K562 (cell line): ENCODE data around the gene COL23A1. TPM values are rescaled to one million over a fixed set of nuclear protein-coding genes. Genes with fewer than 3 reads are reported as not detected.

Experiments
- ATF1 ChIP-seq, 2 experiments: fragments of 450-650 bp in 1 of 2; IDR thresholded peaks; 2 replicates each; pipeline ENCODE4 v1.6.1; 2016; ENCODE audit warnings: missing compliant biosample characterization in 1 of 2, missing genetic modification characterization in 1 of 2
- BRD9 ChIP-seq: fragments of 450-650 bp; IDR thresholded peaks from 2 replicates; pipeline ENCODE4 v1.6.1; 2018; ENCODE audit warnings: low read depth; ENCODE audit not compliant: partially characterized antibody
- CC2D1A ChIP-seq: fragments of 450-650 bp; IDR thresholded peaks from 2 replicates; pipeline ENCODE4 v1.6.1; 2017; ENCODE audit warnings: mild to moderate bottlenecking
- CTCF ChIP-seq, 3 experiments: IDR thresholded peaks in 2 of 3; conservative IDR thresholded peaks in 1 of 3; 2 replicates each; pipeline ENCODE4 v1.5.1; 2011 to 2012; ENCODE audit warnings: low read length in 3 of 3, mild to moderate bottlenecking in 3 of 3, control low read depth in 2 of 3, improper control_type of control experiment in 1 of 3, inconsistent platforms in 1 of 3, low read depth in 1 of 3, mixed read lengths in 1 of 3, moderate library complexity in 1 of 3; ENCODE audit not compliant: insufficient read depth in 2 of 3
- CTCFL ChIP-seq: IDR thresholded peaks from 2 replicates; pipeline ENCODE4 v1.6.1; 2011; ENCODE audit warnings: borderline replicate concordance, low read depth, mild to moderate bottlenecking, moderate library complexity, low read length; ENCODE audit not compliant: insufficient read depth, poor library complexity, severe bottlenecking
- HSF4 ChIP-seq: fragments of 250-450 bp; sonication (Bioruptor Pico); IDR thresholded peaks from 2 replicates; pipeline ENCODE4 v2.1.2; 2022; ENCODE audit warnings: mild to moderate bottlenecking, moderate library complexity, borderline replicate concordance
- JUNB ChIP-seq: fragments of 450-650 bp; formaldehyde crosslinking; conservative IDR thresholded peaks from 2 replicates; pipeline ENCODE4 v1.4.0; 2020; ENCODE audit warnings: mild to moderate bottlenecking
- MTA2 ChIP-seq: fragments of 450-650 bp; IDR thresholded peaks from 2 replicates; pipeline ENCODE4 v1.6.1; 2016; ENCODE audit warnings: low read depth
- NFXL1 ChIP-seq: fragments of 450-650 bp; formaldehyde crosslinking; IDR thresholded peaks from 2 replicates; pipeline ENCODE4 v1.4.0; 2021; ENCODE audit warnings: mild to moderate bottlenecking
- PTBP1 ChIP-seq: fragments of 200-400 bp; formaldehyde crosslinking; IDR thresholded peaks from 2 replicates; pipeline ENCODE4 v1.6.1; 2017; ENCODE audit warnings: low read depth, low read length
- RBM25 ChIP-seq: fragments of 200-400 bp; formaldehyde crosslinking; IDR thresholded peaks from 2 replicates; pipeline ENCODE4 v1.6.1; 2018; ENCODE audit warnings: low read length, low read depth, moderate library complexity; ENCODE audit not compliant: severe bottlenecking
- SMARCA5 ChIP-seq: fragments of 450-650 bp; IDR thresholded peaks from 2 replicates; pipeline ENCODE4 v1.6.1; 2016
- SMC3 ChIP-seq: conservative IDR thresholded peaks from 2 replicates; pipeline ENCODE4 v1.6.1; 2011; ENCODE audit warnings: low read depth, low read length, improper control_type of control experiment; ENCODE audit not compliant: insufficient read depth
- TAF7 ChIP-seq: fragments of 450-650 bp; IDR thresholded peaks from 2 replicates; pipeline ENCODE4 v1.6.1; 2016; ENCODE audit warnings: missing genetic modification characterization, missing compliant biosample characterization
- TFAM ChIP-seq: fragments of 250-450 bp; sonication (Bioruptor Pico); conservative IDR thresholded peaks from 2 replicates; pipeline ENCODE4 v1.5.0; 2021; ENCODE audit warnings: mild to moderate bottlenecking, moderate library complexity
- TFAP4 ChIP-seq: sonication (generic); formaldehyde crosslinking; IDR thresholded peaks from 2 replicates; pipeline ENCODE4 v1.8.0; 2022; ENCODE audit warnings: missing genetic modification reagents, mild to moderate bottlenecking, moderate library complexity, borderline replicate concordance
- ZBTB7A ChIP-seq: IDR thresholded peaks from 2 replicates; pipeline ENCODE4 v1.6.1; 2011; ENCODE audit warnings: low read depth, mild to moderate bottlenecking, low read length, moderate library complexity, borderline replicate concordance; ENCODE audit not compliant: control insufficient read depth
- ZFP91 ChIP-seq: sonication (generic); formaldehyde crosslinking; IDR thresholded peaks from 2 replicates; pipeline ENCODE4 v1.8.0; 2022; ENCODE audit warnings: mild to moderate bottlenecking, missing genetic modification reagents
- ZNF584 ChIP-seq: fragments of 200-800 bp; sonication (Bioruptor generic); IDR thresholded peaks from 2 replicates; pipeline ENCODE4 v1.6.1; 2016; ENCODE audit warnings: low read depth, mild to moderate bottlenecking, missing genetic modification characterization, missing compliant biosample characterization
- ZNF644 ChIP-seq: fragments of 200-800 bp; sonication (Bioruptor generic); IDR thresholded peaks from 2 replicates; pipeline ENCODE4 v1.6.1; 2016; ENCODE audit warnings: low read depth, missing genetic modification characterization, missing compliant biosample characterization
- polyA plus RNA-seq, 8 experiments: library from polyadenylated mRNA; depleted of rRNA in 4 of 8; stranded (reverse) in 5 of 8; unstranded in 3 of 8; fragments of >200 nt; fragmentation: Nextera tagmentation in 2 of 8; fragmentation: Illumina TruSeq in 1 of 8; extraction: Ambion mirVana in 2 of 8; extraction: Trizol in 1 of 8; gene quantifications; 2 replicates each; pipeline versions ENCODE4 v1.2.1 to v1.2.3, GENCODE V29; 2011 to 2014; ENCODE audit warnings: inconsistent platforms in 1 of 8, missing spikeins in 1 of 8
- total RNA-seq, 7 experiments: library from RNA; depleted of rRNA in 6 of 7; stranded (reverse); fragments of >200 nt in 6 of 7; fragmentation: Illumina TruSeq in 2 of 7; extraction: Trizol in 2 of 7; gene quantifications; 2 replicates each; pipeline versions ENCODE4 v1.2.1 to v1.2.3, GENCODE V29; 2011 to 2021; ENCODE audit warnings: low replicate concordance in 1 of 7

The COL23A1 gene
- total and polyA plus RNA-seq, 9 of the 15 experiments (the other 6 are each of a cell fraction or from before 2014, with no cell fraction given): 0.09 TPM; not detected in 8

GRCh38 chr5:178234750-178235587 is 355.2 kb downstream of the COL23A1 start (continued):
- TF ChIP-seq CTCF (IDR thresholded peaks at IDR 0.05 in 2 of 3, conservative IDR thresholded peaks at IDR 0.05 in 1 of 3; ENCODE audit: insufficient read depth in 2 of 3, low read depth in 1 of 3, low read length in 3 of 3): peak; percentile 78 to 92 (median 80)
- no peak for TF ChIP-seq HSF4 (CRISPR knock-in tag)
- peak; percentile 42; the same call in 1 of the 2 replicates for TF ChIP-seq PTBP1
- TF ChIP-seq SMARCA5: peak; percentile 92
- peak; percentile 34 for TF ChIP-seq CTCFL
- TF ChIP-seq BRD9: peak; percentile 38
- TF ChIP-seq MTA2: no peak
- TF ChIP-seq SMC3: peak; percentile 65
- TF ChIP-seq CC2D1A: 0 out of 2 replicates have a peak, but pooled peaks have one; percentile 22
- TF ChIP-seq ZFP91: 0 out of 2 replicates have a peak, but pooled peaks have one; percentile 21
- no peak for TF ChIP-seq ZNF644 (tag)
- 0 out of 2 replicates have a peak, but pooled peaks have one; percentile 28 for TF ChIP-seq TFAP4 (CRISPR knock-in tag)
- no peak for TF ChIP-seq ATF1 (CRISPR knock-in tag; IDR thresholded peaks at IDR 0.05)
- peak; percentile 16; the same call in 1 of the 2 replicates for TF ChIP-seq ATF1 (tag; IDR thresholded peaks at IDR 0.05)
- TF ChIP-seq ZNF584: no peak
- no peak for TF ChIP-seq JUNB
- TF ChIP-seq NFXL1 (CRISPR knock-in tag): no peak
- TF ChIP-seq TAF7 (tag): no peak
- TF ChIP-seq TFAM (CRISPR knock-in tag): no peak
- TF ChIP-seq RBM25: peak; percentile 87
- peak; percentile 61 for TF ChIP-seq ZBTB7A
